Measurements from ENCODE around the gene TMEM151B. TPM values are rescaled to one million over a fixed set of nuclear protein-coding genes. Genes with fewer than 3 reads are reported as not detected.

Gene TMEM151B
- total and polyA plus RNA-seq, 2 of the 13 experiments (the other 11 are each of a cell fraction or from before 2014, with no cell fraction given), result not detected

- intact Hi-C loops (cut with micrococcal nuclease; ENCODE audit: unreplicated experiment) (no loop called here), in situ Hi-C loops (cut with HindIII; ENCODE audit: extremely low pct_ligation_motif_present, low pct_unique_long_range_greater_than_20kb) (loop anchor here (5.0 kb wide), 1 partner anchor 52 kb away; no protein-coding TSS in a partner anchor)
- 0 out of 5 replicates have a peak, but pooled peaks cover 0 to 1% of the 10 kb centered on the region in 2 experiments for H3K27me3 ChIP-seq (ENCODE audit: control insufficient read depth in 1 of 2, insufficient read depth in 2 of 2, low read length in 2 of 2)
- peak overlapping the region; percentile 54 to 76 (median 56) for H3K4me3 ChIP-seq (replicated peaks in 1 of 3; ENCODE audit: insufficient read depth in 1 of 3, low read depth in 2 of 3, low read length in 3 of 3)
- H2AFZ ChIP-seq (ENCODE audit: low read length), result no peak overlapping the region
- FAIRE-seq, result peak; percentile 71
- peak overlapping the region; percentile 10; the same call in 1 of the 2 replicates for H3K9ac ChIP-seq (ENCODE audit: insufficient read depth, low read depth, low read length)
- ATAC-seq, result peak; percentile 15
- DNase-seq (ENCODE audit: low spot score), result no peak
- TSS peak; percentile 52 for BruUV-seq (replicated peaks)
- POLR2A ChIA-PET, result interaction anchor here (0.7 to 4.4 kb wide), 15 partner anchors 11 to 454 kb away, joined by 3 to 61 read pairs (median 4); partner anchors contain the start of genes HSP90AB1, SLC35B2 and VEGFA
- H3K27ac ChIP-seq (ENCODE audit: extremely low read length, insufficient read depth, low read length), result peak overlapping the region; percentile 19
- peaks cover 17% of the 10 kb centered on the region for H3K79me2 ChIP-seq (ENCODE audit: insufficient read depth, low read length)
- CTCF ChIA-PET (ENCODE audit: low intra/inter-chr PET ratio, low total read pairs), result interaction anchor here (1.1 kb wide), 1 partner anchor 72 kb away, joined by 3 read pairs; no protein-coding TSS in a partner anchor
- H3K4me2 ChIP-seq (ENCODE audit: low read depth, low read length), result peak overlapping the region; percentile 99
- H4K20me1 ChIP-seq (ENCODE audit: insufficient read depth, low read length), result no peaks in the 10 kb centered on the region
- H3K36me3 ChIP-seq (replicated peaks in 1 of 2; ENCODE audit: control insufficient read depth in 1 of 2, insufficient read depth in 2 of 2, low read length in 2 of 2), result peaks cover 1 to 3% of the 10 kb centered on the region in 2 experiments; a peak in 3 of 5 replicates
- peaks cover 80% of the 10 kb centered on the region for H3K4me1 ChIP-seq (ENCODE audit: insufficient read depth, low read length)
- H3K9me3 ChIP-seq (ENCODE audit: low read length), result no peaks in the 10 kb centered on the region
- 14% methylated on average over 12 of the region's 18 CpGs for WGBS (ENCODE audit: low lambda C conversion rate)
- TF ChIP-seq TMF1 (CRISPR knock-in tag; IDR thresholded peaks at IDR 0.05; ENCODE audit: low read depth), result no peak
- TF ChIP-seq ZNF652 (CRISPR knock-in tag; IDR thresholded peaks at IDR 0.05; ENCODE audit: borderline replicate concordance, low read depth), result no peak
- 0 out of 2 replicates have a peak, but pooled peaks have one; percentile 4 for TF ChIP-seq TBX2 (CRISPR knock-in tag; IDR thresholded peaks at IDR 0.05; ENCODE audit: borderline replicate concordance)
- TF ChIP-seq ZMYM3 (CRISPR knock-in tag; IDR thresholded peaks at IDR 0.05), result 0 out of 2 replicates have a peak, but pooled peaks have one; percentile 51
- no peak for TF ChIP-seq BATF2 (CRISPR knock-in tag; IDR thresholded peaks at IDR 0.05)
- TF ChIP-seq KDM2A (CRISPR knock-in tag; IDR thresholded peaks at IDR 0.05; ENCODE audit: borderline replicate concordance, low read depth), result 0 out of 2 replicates have a peak, but pooled peaks have one; percentile 9
- TF ChIP-seq ZNF776 (CRISPR knock-in tag; IDR thresholded peaks at IDR 0.05), result no peak
- no peak for TF ChIP-seq FOXK2 (IDR thresholded peaks at IDR 0.05)
- TF ChIP-seq ZNF768 (CRISPR knock-in tag; IDR thresholded peaks at IDR 0.05), result peak; percentile 91
- 0 out of 2 replicates have a peak, but pooled peaks have one; percentile 2 for TF ChIP-seq ARID3A (IDR thresholded peaks at IDR 0.05; ENCODE audit: low read depth, low read length)
- TF ChIP-seq KDM6A (CRISPR knock-in tag; IDR thresholded peaks at IDR 0.05; ENCODE audit: low read depth), result 0 out of 2 replicates have a peak, but pooled peaks have one; percentile 8
- TF ChIP-seq ZNF724P (CRISPR knock-in tag; IDR thresholded peaks at IDR 0.05; ENCODE audit: borderline replicate concordance), result 0 out of 2 replicates have a peak, but pooled peaks have one; percentile 7
- 0 out of 2 replicates have a peak, but pooled peaks have one; percentile 54 for TF ChIP-seq ZNF224 (CRISPR knock-in tag; IDR thresholded peaks at IDR 0.05)
- peak; percentile 16; the same call in 1 of the 2 replicates for TF ChIP-seq ZNF546 (CRISPR knock-in tag; conservative IDR thresholded peaks at IDR 0.05)
- TF ChIP-seq HMG20A (CRISPR knock-in tag; IDR thresholded peaks at IDR 0.05; ENCODE audit: borderline replicate concordance), result 0 out of 2 replicates have a peak, but pooled peaks have one; percentile 8
- 0 out of 4 replicates have a peak, but pooled peaks of 1 of the 2 experiments have one; percentile 19 for TF ChIP-seq ATF4 (CRISPR knock-in tag; IDR thresholded peaks at IDR 0.05)
- TF ChIP-seq SRSF9 (IDR thresholded peaks at IDR 0.05; ENCODE audit: borderline replicate concordance, insufficient read depth, low read depth, low read length, poor library complexity, severe bottlenecking), result no peak
- TF ChIP-seq ZNF510 (CRISPR knock-in tag; IDR thresholded peaks at IDR 0.05; ENCODE audit: low read depth), result peak; percentile 39; the same call in 1 of the 2 replicates
- TF ChIP-seq, protein P1, sequence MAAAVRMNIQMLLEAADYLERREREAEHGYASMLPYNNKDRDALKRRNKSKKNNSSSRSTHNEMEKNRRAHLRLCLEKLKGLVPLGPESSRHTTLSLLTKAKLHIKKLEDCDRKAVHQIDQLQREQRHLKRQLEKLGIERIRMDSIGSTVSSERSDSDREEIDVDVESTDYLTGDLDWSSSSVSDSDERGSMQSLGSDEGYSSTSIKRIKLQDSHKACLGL (CRISPR knock-in tag; IDR thresholded peaks at IDR 0.05), result peak; percentile 39; the same call in 1 of the 2 replicates
Observed at GRCh38 chr6:44224029-44224964, 46.0 kb upstream of the TMEM151B start.

All from HepG2 (cell line).